ENCODE data around the gene EIF3L.

- TF ChIP-seq TAF1 (IDR thresholded peaks at IDR 0.05; ENCODE audit: low read depth) (no peak), CTCF (IDR thresholded peaks at IDR 0.05; ENCODE audit: poor library complexity, severe bottlenecking) (no peak), SMC3 (conservative IDR thresholded peaks at IDR 0.05; ENCODE audit: poor library complexity) (no peak), POLR2AphosphoS5 (IDR thresholded peaks at IDR 0.05) (no peak), EZH2 (IDR thresholded peaks at IDR 0.05; ENCODE audit: borderline replicate concordance, insufficient read depth, low read length, poor library complexity, severe bottlenecking) (no peak)
Observed at GRCh38 chr22:37842015-37842793, 7.0 kb upstream of the EIF3L start.
